ENCODE data around the gene PCDHA8. TPM values are rescaled to one million over a fixed set of nuclear protein-coding genes. Genes with fewer than 3 reads are reported as not detected.
"Not testable (repeated sequence)": the region's sequence is repeated elsewhere in the genome, so short reads cannot be mapped to it uniquely, and the experiment has no call there.

PCDHA8 gene
- total RNA-seq, 1 experiment from 2014 or later = not detected

GRCh38 chr5:140823475-140823874, 17.5 kb upstream of the PCDHA8 start:
- no peak overlapping the region for H2AFZ ChIP-seq
- no TSS peak for BruUV-seq (replicated peaks)
- H3K4me2 ChIP-seq = no peak overlapping the region
- no peaks in the 10 kb centered on the region for H3K79me2 ChIP-seq (ENCODE audit: low read depth)
- no peak overlapping the region for H3K27ac ChIP-seq
- no peaks in the 10 kb centered on the region for H4K20me1 ChIP-seq (ENCODE audit: insufficient read depth)
- ChIA-PET CTCF (no interaction called here), POLR2A (ENCODE audit: unreplicated experiment) (no interaction called here)
- no peaks in the 10 kb centered on the region for H3K9me2 ChIP-seq (ENCODE audit: insufficient read depth)
- H3K4me1 ChIP-seq (replicated peaks; ENCODE audit: insufficient read depth) = no peaks in the 10 kb centered on the region
- no peaks in the 10 kb centered on the region; the same call in 1 of the 2 replicates for H3K9me3 ChIP-seq (ENCODE audit: insufficient read depth, low read depth)
- H3K4me3 ChIP-seq = no peak overlapping the region
- DNase-seq = no peak
- no peaks in the 10 kb centered on the region for H3K27me3 ChIP-seq (ENCODE audit: insufficient read depth, low read depth)
- no peak for TF ChIP-seq EZH2 (IDR thresholded peaks at IDR 0.05; ENCODE audit: low read depth)
- no peak for TF ChIP-seq CTCF (conservative IDR thresholded peaks at IDR 0.05)
- intact Hi-C loops (cut with micrococcal nuclease; ENCODE audit: unreplicated experiment) = no loop called here
- H3F3A ChIP-seq (ENCODE audit: insufficient read depth, low read depth) = no peaks in the 10 kb centered on the region
- no peaks in the 10 kb centered on the region for H3K36me3 ChIP-seq (ENCODE audit: low read depth)

GRCh38 chr5:140827704-140828361, 13.2 kb upstream of the PCDHA8 start, which contains the start of gene PCDHA6:
PCDHA6 (plus strand) TSS chr5:140827960; CDS start chr5:140828092, 132 bp downstream.
- CTCF ChIA-PET = interaction anchor here (1.0 kb wide), 1 partner anchor 14 kb away, joined by 3 read pairs; no protein-coding TSS in a partner anchor

GRCh38 chr5:140828362-140828737, 12.6 kb upstream of the PCDHA8 start:
- Histone ChIP-seq H3K79me2 (ENCODE audit: low read depth) (no peaks in the 10 kb centered on the region), H3K4me1 (replicated peaks; ENCODE audit: insufficient read depth) (no peaks in the 10 kb centered on the region), H3K36me3 (ENCODE audit: low read depth) (no peaks in the 10 kb centered on the region), H3K4me3 (no peak overlapping the region), H3K27me3 (ENCODE audit: insufficient read depth, low read depth) (no peaks in the 10 kb centered on the region), H3K4me2 (no peak overlapping the region), H3K9me2 (ENCODE audit: insufficient read depth) (no peaks in the 10 kb centered on the region), H3K27ac (no peak overlapping the region), H3F3A (ENCODE audit: insufficient read depth, low read depth) (no peaks in the 10 kb centered on the region), H4K20me1 (ENCODE audit: insufficient read depth) (no peaks in the 10 kb centered on the region), H2AFZ (no peak overlapping the region), H3K9me3 (ENCODE audit: insufficient read depth, low read depth) (no peaks in the 10 kb centered on the region; the same call in 1 of the 2 replicates)
- POLR2A ChIA-PET (ENCODE audit: unreplicated experiment) = no interaction called here
- TF ChIP-seq EZH2 (IDR thresholded peaks at IDR 0.05; ENCODE audit: low read depth) (no peak), CTCF (conservative IDR thresholded peaks at IDR 0.05) (no peak)
- intact Hi-C loops (cut with micrococcal nuclease; ENCODE audit: unreplicated experiment) = no loop called here
- CTCF ChIA-PET = interaction anchor here (1.0 kb wide), 1 partner anchor 13 kb away, joined by 3 read pairs; no protein-coding TSS in a partner anchor
- no TSS peak for BruUV-seq (replicated peaks)
- no peak for DNase-seq

More at GRCh38 chr5:140827704-140828361, 13.2 kb upstream of the PCDHA8 start, which contains the start of gene PCDHA6:
- Histone ChIP-seq H3K4me1 (replicated peaks; ENCODE audit: insufficient read depth) (no peaks in the 10 kb centered on the region), H3K9me2 (ENCODE audit: insufficient read depth) (no peaks in the 10 kb centered on the region), H3K27ac (no peak within 1 kb of the TSS), H3K27me3 (ENCODE audit: insufficient read depth, low read depth) (no peaks in the 10 kb centered on the region), H3K4me3 (no peak within 1 kb of the TSS), H3K9me3 (ENCODE audit: insufficient read depth, low read depth) (no peaks in the 10 kb centered on the region; the same call in 1 of the 2 replicates), H4K20me1 (ENCODE audit: insufficient read depth) (no peaks in the 10 kb centered on the region), H3K4me2 (no peak within 1 kb of the TSS), H3K36me3 (ENCODE audit: low read depth) (no peaks in the 10 kb centered on the region), H3F3A (ENCODE audit: insufficient read depth, low read depth) (no peaks in the 10 kb centered on the region), H2AFZ (no peak within 1 kb of the TSS), H3K79me2 (ENCODE audit: low read depth) (no peaks in the 10 kb centered on the region)
- BruUV-seq (replicated peaks) = no TSS peak
- POLR2A ChIA-PET (ENCODE audit: unreplicated experiment) = no interaction called here
- intact Hi-C loops (cut with micrococcal nuclease; ENCODE audit: unreplicated experiment) = no loop called here
- no peak for DNase-seq
- TF ChIP-seq EZH2 (IDR thresholded peaks at IDR 0.05; ENCODE audit: low read depth) (no peak), CTCF (conservative IDR thresholded peaks at IDR 0.05) (no peak)

GRCh38 chr5:140829511-140830501, 11.2 kb upstream of the PCDHA8 start:
- H4K20me1 ChIP-seq (ENCODE audit: insufficient read depth); H3K4me2 ChIP-seq; H3K27me3 ChIP-seq (ENCODE audit: insufficient read depth, low read depth); H3K79me2 ChIP-seq (ENCODE audit: low read depth); BruUV-seq (replicated peaks); H2AFZ ChIP-seq; H3K4me1 ChIP-seq (replicated peaks; ENCODE audit: insufficient read depth); H3K4me3 ChIP-seq; H3K9me2 ChIP-seq (ENCODE audit: insufficient read depth); DNase-seq; POLR2A ChIA-PET (ENCODE audit: unreplicated experiment); intact Hi-C loops (cut with micrococcal nuclease; ENCODE audit: unreplicated experiment); H3K27ac ChIP-seq; H3F3A ChIP-seq (ENCODE audit: insufficient read depth, low read depth); CTCF ChIA-PET; H3K36me3 ChIP-seq (ENCODE audit: low read depth); H3K9me3 ChIP-seq (ENCODE audit: insufficient read depth, low read depth): not testable (repeated sequence)
